ENCODE measurements around the gene RAD18.

The RAD18 gene

DNA sequence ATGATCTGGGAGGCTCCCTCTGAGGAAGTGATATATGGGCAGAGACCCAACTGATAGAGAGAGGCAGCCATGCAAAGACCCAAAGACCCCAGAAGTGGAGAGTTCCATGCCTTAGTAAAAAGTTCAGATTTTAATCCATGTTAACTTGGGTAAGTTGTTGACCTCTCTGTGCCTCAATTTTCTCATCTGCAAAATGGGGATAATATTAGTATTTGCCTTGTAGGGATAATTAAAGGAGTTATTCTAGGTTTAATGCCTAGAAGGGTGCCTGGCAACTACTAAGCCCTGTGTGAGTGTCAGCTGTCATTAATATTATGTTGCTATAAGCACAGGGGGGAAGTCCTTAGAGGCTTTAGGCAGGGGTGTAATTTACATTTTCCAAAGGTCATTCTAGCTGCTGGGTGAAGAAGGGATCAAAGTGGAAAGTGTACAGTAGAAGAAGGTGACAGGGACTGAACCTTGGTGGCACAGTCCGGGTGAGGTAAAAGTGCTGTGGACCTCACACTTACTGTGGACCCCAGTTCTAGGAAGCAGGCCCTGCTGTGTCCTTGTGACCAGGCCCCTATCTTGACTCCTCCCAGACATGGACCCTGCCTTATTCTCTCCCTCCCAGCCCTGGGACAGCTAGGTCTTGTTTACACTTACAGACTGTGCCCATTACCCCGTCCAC is 3.0 kb upstream of the RAD18 start:
- intact Hi-C loops (cut with micrococcal nuclease) = no loop called here
- H3K4me1 Mint-ChIP-seq (ENCODE audit: low read depth) = peaks cover 17% of the 10 kb centered on the region

GRCh38 chr3:8964436-8965370 is 1.4 kb upstream of the RAD18 start:
- no peak overlapping the region for H3K27ac Mint-ChIP-seq
- intact Hi-C loops (cut with micrococcal nuclease) = no loop called here
- H3K4me3 Mint-ChIP-seq = no peak overlapping the region
- H3K36me3 Mint-ChIP-seq (ENCODE audit: low read depth) = peaks cover 5% of the 10 kb centered on the region
- peaks cover 6% of the 10 kb centered on the region for H3K27me3 Mint-ChIP-seq
- H3K9me3 Mint-ChIP-seq = no peaks in the 10 kb centered on the region
- peaks cover 24% of the 10 kb centered on the region for H3K4me1 Mint-ChIP-seq (ENCODE audit: low read depth)

More for the DNA sequence above, 3.0 kb upstream of the RAD18 start:
- Mint-ChIP-seq H3K9me3 (no peaks in the 10 kb centered on the region), H3K36me3 (ENCODE audit: low read depth) (peaks cover 5% of the 10 kb centered on the region), H3K27me3 (peaks cover 6% of the 10 kb centered on the region), H3K4me3 (no peak overlapping the region), H3K27ac (no peak overlapping the region)

- intact Hi-C loops (cut with micrococcal nuclease) = no loop called here
- peak overlapping the region; percentile 95 for H3K27ac Mint-ChIP-seq
- no peaks in the 10 kb centered on the region for H3K27me3 Mint-ChIP-seq
- peaks cover 33% of the 10 kb centered on the region for H3K4me1 Mint-ChIP-seq (ENCODE audit: low read depth)
- peak overlapping the region; percentile 93 for H3K4me3 Mint-ChIP-seq
- H3K36me3 Mint-ChIP-seq (ENCODE audit: low read depth) = peaks cover 15% of the 10 kb centered on the region
- no peaks in the 10 kb centered on the region for H3K9me3 Mint-ChIP-seq
Observed at GRCh38 chr3:8962226-8962861, 928 bp downstream of the RAD18 start.

DNA sequence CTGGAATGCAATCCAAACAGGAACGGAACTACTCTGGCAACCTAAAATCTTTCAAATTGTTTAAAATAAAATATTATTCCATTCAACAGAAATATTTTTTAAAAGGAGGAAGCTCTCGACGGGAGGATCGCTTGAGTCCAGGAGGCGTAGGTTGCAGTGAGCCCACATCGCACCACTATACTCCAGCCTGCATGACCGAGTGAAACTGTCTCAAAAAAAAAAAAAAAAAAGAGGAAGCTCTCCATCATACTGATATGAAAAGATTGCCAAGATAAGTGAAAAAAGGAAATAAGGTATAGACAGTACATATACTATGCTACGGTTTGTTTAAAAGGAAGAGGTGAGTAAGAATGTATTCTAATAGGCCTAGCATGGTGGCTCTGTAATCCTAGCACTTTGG is 3.6 kb downstream of the RAD18 start:
- Mint-ChIP-seq H3K9me3 (no peaks in the 10 kb centered on the region), H3K36me3 (ENCODE audit: low read depth) (peaks cover 27% of the 10 kb centered on the region), H3K4me3 (peak overlapping the region; percentile 45), H3K27me3 (no peaks in the 10 kb centered on the region), H3K4me1 (ENCODE audit: low read depth) (peaks cover 37% of the 10 kb centered on the region), H3K27ac (peak overlapping the region; percentile 73)
- intact Hi-C loops (cut with micrococcal nuclease) = no loop called here

- peaks cover 27% of the 10 kb centered on the region for H3K4me1 Mint-ChIP-seq (ENCODE audit: low read depth)
- H3K4me3 Mint-ChIP-seq = no peak overlapping the region
- H3K9me3 Mint-ChIP-seq = no peaks in the 10 kb centered on the region
- peak overlapping the region; percentile 73 for H3K27ac Mint-ChIP-seq
- H3K36me3 Mint-ChIP-seq (ENCODE audit: low read depth) = peaks cover 22% of the 10 kb centered on the region
- intact Hi-C loops (cut with micrococcal nuclease) = no loop called here
- no peaks in the 10 kb centered on the region for H3K27me3 Mint-ChIP-seq
Observed at GRCh38 chr3:8954938-8955763, 8.1 kb downstream of the RAD18 start.

DNA sequence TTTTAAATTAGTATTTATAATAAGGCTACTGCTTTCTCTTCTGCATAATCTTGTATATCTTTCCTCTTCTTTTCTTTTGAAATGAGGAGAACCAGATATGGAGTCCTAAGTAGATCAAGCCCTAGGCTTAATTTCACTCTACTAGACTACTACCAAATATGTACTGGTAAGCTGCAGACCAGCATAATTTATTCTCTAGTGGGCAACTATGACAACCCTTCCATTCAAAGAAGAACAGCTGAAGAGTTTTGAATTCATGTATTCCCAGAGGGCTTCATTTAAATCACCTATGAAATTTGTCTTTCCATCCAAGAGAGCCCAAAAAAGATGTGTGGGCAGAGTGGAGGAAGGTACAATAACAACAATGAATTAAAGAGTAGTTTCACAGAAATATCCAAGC is 10.0 kb downstream of the RAD18 start:
- Mint-ChIP-seq H3K4me1 (ENCODE audit: low read depth) (peaks cover 13% of the 10 kb centered on the region), H3K9me3 (no peaks in the 10 kb centered on the region), H3K36me3 (ENCODE audit: low read depth) (peaks cover 22% of the 10 kb centered on the region), H3K27me3 (no peaks in the 10 kb centered on the region), H3K27ac (no peak overlapping the region), H3K4me3 (no peak overlapping the region)
- intact Hi-C loops (cut with micrococcal nuclease) = no loop called here

GRCh38 chr3:8952130-8952529 is 11.1 kb downstream of the RAD18 start:
- peaks cover 10% of the 10 kb centered on the region for H3K36me3 Mint-ChIP-seq (ENCODE audit: low read depth)

DNA sequence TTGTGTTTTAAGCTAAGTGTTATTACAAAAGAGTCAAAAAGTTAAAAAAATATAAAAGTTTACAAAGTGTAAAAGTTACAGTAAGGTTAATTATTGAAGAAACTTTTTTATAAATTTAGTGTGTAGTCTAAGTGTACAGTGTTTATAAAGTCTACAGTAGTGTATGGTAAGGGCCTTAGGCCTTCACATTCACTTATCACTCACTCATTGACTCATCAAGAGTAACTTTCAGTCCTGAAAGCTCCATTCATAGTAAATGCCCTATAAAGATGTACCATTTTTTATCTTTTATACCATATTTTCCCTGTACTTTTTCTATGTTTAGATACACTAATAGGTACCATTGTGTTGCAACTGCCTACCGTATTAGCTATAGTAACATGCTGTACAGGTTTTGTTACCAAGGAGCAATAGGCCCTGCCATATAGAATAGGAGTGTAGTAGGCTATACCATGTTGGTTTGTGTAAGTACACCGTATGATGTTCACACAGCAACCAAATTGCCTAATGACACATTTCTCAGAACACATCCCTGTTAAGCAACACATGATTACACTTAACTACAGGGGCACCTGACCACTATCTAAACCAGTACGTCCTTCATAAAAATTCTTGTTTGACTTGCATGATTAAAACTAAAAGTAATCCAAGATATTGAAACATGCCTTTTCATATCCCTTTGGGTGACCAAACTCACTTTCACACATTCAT is 17.2 kb downstream of the RAD18 start:
- Mint-ChIP-seq H3K4me1 (ENCODE audit: low read depth) (peaks cover 7% of the 10 kb centered on the region), H3K36me3 (ENCODE audit: low read depth) (peaks cover 31% of the 10 kb centered on the region), H3K27ac (no peak overlapping the region), H3K4me3 (no peak overlapping the region), H3K27me3 (no peaks in the 10 kb centered on the region), H3K9me3 (peaks cover 23% of the 10 kb centered on the region)
- intact Hi-C loops (cut with micrococcal nuclease) = no loop called here

More at GRCh38 chr3:8952130-8952529, 11.1 kb downstream of the RAD18 start:
- H3K27me3 Mint-ChIP-seq = no peaks in the 10 kb centered on the region
- H3K9me3 Mint-ChIP-seq = no peaks in the 10 kb centered on the region
- intact Hi-C loops (cut with micrococcal nuclease) = no loop called here
- no peak overlapping the region for H3K27ac Mint-ChIP-seq
- H3K4me1 Mint-ChIP-seq (ENCODE audit: low read depth) = peaks cover 13% of the 10 kb centered on the region
- H3K4me3 Mint-ChIP-seq = no peak overlapping the region

GRCh38 chr3:8942746-8943488 is 20.4 kb downstream of the RAD18 start:
- Mint-ChIP-seq H3K4me1 (ENCODE audit: low read depth) (peaks cover 7% of the 10 kb centered on the region), H3K36me3 (ENCODE audit: low read depth) (peaks cover 58% of the 10 kb centered on the region), H3K4me3 (no peak overlapping the region)

GRCh38 chr3:8942115-8942514 is 21.2 kb downstream of the RAD18 start:
- H3K4me1 Mint-ChIP-seq (ENCODE audit: low read depth) = peaks cover 7% of the 10 kb centered on the region
- H3K4me3 Mint-ChIP-seq = no peak overlapping the region
- H3K27ac Mint-ChIP-seq = no peak overlapping the region
- H3K9me3 Mint-ChIP-seq = peaks cover 23% of the 10 kb centered on the region
- H3K36me3 Mint-ChIP-seq (ENCODE audit: low read depth) = peaks cover 58% of the 10 kb centered on the region
- intact Hi-C loops (cut with micrococcal nuclease) = no loop called here
- no peaks in the 10 kb centered on the region for H3K27me3 Mint-ChIP-seq

More at GRCh38 chr3:8942746-8943488, 20.4 kb downstream of the RAD18 start:
- H3K27ac Mint-ChIP-seq = no peak overlapping the region
- H3K9me3 Mint-ChIP-seq = peaks cover 23% of the 10 kb centered on the region
- intact Hi-C loops (cut with micrococcal nuclease) = no loop called here
- no peaks in the 10 kb centered on the region for H3K27me3 Mint-ChIP-seq

- peaks cover 7% of the 10 kb centered on the region for H3K4me1 Mint-ChIP-seq (ENCODE audit: low read depth)
- peaks cover 49% of the 10 kb centered on the region for H3K36me3 Mint-ChIP-seq (ENCODE audit: low read depth)
- no peak overlapping the region for H3K27ac Mint-ChIP-seq
- H3K9me3 Mint-ChIP-seq = peaks cover 6% of the 10 kb centered on the region
- no peak overlapping the region for H3K4me3 Mint-ChIP-seq
- H3K27me3 Mint-ChIP-seq = no peaks in the 10 kb centered on the region
- intact Hi-C loops (cut with micrococcal nuclease) = no loop called here
Observed at GRCh38 chr3:8938021-8938420, 25.3 kb downstream of the RAD18 start.

Measured in dendritic cell treated with granulocyte-macrophage colony-stimulating factor and Interleukin-4, amounts not matched to agents 40 ng/mL and 50 ng/mL, for 4 days (primary cell).